Fibroblast of skin of abdomen (primary cell): Measurements from ENCODE around the gene ANKLE2. TPM values are rescaled to one million over a fixed set of nuclear protein-coding genes. Genes with fewer than 3 reads are reported as not detected.
"Not testable (repeated sequence)": the region's sequence is repeated elsewhere in the genome, so short reads cannot be mapped to it uniquely, and the experiment has no call there.

ENCODE experiments used
- DNase-seq: peaks from one replicate; pipeline ENCODE4 v3.0.0-alpha.2; 2013
- polyA plus RNA-seq, 2 experiments: library from polyadenylated mRNA; unstranded; fragments of 120-200 nt; gene quantifications; one replicate each; pipeline ENCODE4 v1.2.1, GENCODE V29; 2013; ENCODE audit not compliant: insufficient read length in 2 of 2

ANKLE2 gene
- polyA plus RNA-seq (2013, experiment 1 of 2; ENCODE audit: insufficient read length) = 64.8 TPM
- 66.5 TPM for polyA plus RNA-seq (2013, experiment 2 of 2; ENCODE audit: insufficient read length)

- peak; percentile 75 for DNase-seq
Measured at GRCh38 chr12:132761032-132761920, at the start of gene ANKLE2. Gene ANKLE2, minus strand, starts transcription at chr12:132761832. Its CDS starts 34 bp downstream, at chr12:132761798.

- peak; percentile 23 for DNase-seq
Measured at GRCh38 chr12:132809391-132809790, 47.8 kb upstream of the ANKLE2 start.

GRCh38 chr12:132807295-132808092, 45.9 kb upstream of the ANKLE2 start:
- DNase-seq = no peak

GRCh38 chr12:132806857-132807256, 45.2 kb upstream of the ANKLE2 start:
- DNase-seq = no peak

GRCh38 chr12:132804426-132804861, 42.8 kb upstream of the ANKLE2 start:
- no peak for DNase-seq

- no peak for DNase-seq
Measured at GRCh38 chr12:132803888-132804287, 42.3 kb upstream of the ANKLE2 start.

GRCh38 chr12:132803125-132803524, 41.5 kb upstream of the ANKLE2 start:
- no peak for DNase-seq

GRCh38 chr12:132801741-132802140, 40.1 kb upstream of the ANKLE2 start:
- no peak for DNase-seq

- DNase-seq = no peak
Measured at GRCh38 chr12:132798836-132799235, 37.2 kb upstream of the ANKLE2 start.

GRCh38 chr12:132797820-132798570, 36.4 kb upstream of the ANKLE2 start:
- no peak for DNase-seq

- no peak for DNase-seq
Measured at GRCh38 chr12:132795847-132796246, 34.2 kb upstream of the ANKLE2 start.

GRCh38 chr12:132791940-132792339, 30.3 kb upstream of the ANKLE2 start:
- DNase-seq = not testable (repeated sequence)

- no peak for DNase-seq
Measured at GRCh38 chr12:132789099-132789471, 27.5 kb upstream of the ANKLE2 start.

- no peak for DNase-seq
Measured at GRCh38 chr12:132788375-132789098, 26.9 kb upstream of the ANKLE2 start.

GRCh38 chr12:132787877-132788276, 26.2 kb upstream of the ANKLE2 start:
- no peak for DNase-seq

- no peak for DNase-seq
Measured at GRCh38 chr12:132786192-132786591, 24.6 kb upstream of the ANKLE2 start.

GRCh38 chr12:132784580-132784979, 22.9 kb upstream of the ANKLE2 start:
- no peak for DNase-seq

GRCh38 chr12:132783917-132784531, 22.4 kb upstream of the ANKLE2 start:
- no peak for DNase-seq

- DNase-seq = no peak
Measured at GRCh38 chr12:132781938-132782337, 20.3 kb upstream of the ANKLE2 start.

- DNase-seq = no peak
Measured at GRCh38 chr12:132779781-132780353, 18.2 kb upstream of the ANKLE2 start.

GRCh38 chr12:132777614-132778013, 16.0 kb upstream of the ANKLE2 start:
- DNase-seq = no peak
